ENCODE data around the gene CDC40.
"Not testable (repeated sequence)": the region's sequence is repeated elsewhere in the genome, so short reads cannot be mapped to it uniquely, and the experiment has no call there.

The CDC40 gene

DNA sequence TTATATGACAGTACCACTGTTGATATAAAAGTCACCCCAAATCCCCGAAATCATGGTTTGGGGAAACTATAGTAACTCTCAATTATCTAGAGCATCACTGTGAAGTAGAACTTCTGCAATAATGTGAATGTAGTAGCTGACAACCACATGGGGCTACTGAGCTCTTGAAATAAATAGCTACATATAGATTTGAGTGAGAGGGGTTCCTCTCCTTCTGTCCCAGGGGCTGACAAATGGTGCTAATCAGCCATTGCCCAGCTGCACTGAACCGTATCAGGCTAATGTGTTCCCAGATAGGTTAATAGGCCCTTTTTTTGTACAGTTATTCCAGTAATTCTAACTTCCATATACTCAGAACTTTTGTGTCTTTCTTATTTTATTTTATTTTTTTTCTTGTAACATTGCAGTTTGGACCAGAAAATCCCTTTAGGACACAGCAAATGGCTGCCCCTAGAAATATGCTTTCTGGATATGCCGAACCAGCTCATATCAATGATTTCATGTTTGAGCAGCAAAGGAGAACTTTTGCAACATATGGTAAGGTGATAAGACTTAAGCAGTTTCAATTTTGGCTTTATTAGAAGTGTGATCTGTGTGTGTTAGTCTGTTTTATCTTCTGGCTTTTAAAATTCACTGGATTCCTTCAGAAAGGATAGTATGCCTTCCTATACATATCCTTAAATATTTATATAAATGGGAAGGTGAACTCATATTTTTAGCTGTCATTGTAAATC lies 21.1 kb downstream of the CDC40 start:
- no peak for DNase-seq

DNA sequence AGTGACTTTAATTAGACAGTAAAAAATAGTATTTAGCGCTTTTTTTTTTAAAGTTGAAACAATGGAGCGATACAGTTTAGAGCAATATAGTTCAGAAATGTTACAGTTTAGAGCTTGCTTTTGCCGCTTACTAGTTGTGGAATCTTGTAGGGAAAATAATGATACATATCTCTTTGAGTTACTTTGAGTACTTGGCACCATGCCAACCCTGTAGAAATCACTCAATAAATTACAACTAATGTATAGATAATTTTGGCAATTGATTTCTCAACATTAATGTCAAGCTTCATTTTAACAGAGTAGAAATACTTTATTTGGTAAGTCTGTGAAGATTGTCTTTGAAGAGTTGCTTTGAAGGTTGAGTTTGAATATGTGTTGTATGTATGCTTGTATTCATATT lies 27.4 kb downstream of the CDC40 start:
- DNase-seq, result no peak

DNA sequence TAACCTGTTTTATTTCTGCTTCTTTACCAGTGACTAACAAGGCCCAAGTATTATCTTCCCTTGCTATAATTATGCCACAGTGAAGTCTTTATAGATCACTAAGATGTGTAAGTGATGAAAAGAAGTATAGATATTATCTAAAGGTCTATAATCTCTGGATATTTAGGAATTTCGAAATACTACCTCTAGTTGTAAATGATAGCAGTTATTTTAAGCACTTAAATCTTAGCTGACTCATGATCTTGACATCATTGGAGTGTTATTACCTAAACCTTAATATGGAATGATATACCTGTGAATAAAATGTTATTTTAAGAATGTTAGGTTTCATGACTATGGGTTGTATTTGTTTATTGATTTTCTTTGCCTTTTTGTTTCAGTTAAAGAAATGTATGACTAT lies 31.5 kb downstream of the CDC40 start:
- DNase-seq, result no peak

DNA sequence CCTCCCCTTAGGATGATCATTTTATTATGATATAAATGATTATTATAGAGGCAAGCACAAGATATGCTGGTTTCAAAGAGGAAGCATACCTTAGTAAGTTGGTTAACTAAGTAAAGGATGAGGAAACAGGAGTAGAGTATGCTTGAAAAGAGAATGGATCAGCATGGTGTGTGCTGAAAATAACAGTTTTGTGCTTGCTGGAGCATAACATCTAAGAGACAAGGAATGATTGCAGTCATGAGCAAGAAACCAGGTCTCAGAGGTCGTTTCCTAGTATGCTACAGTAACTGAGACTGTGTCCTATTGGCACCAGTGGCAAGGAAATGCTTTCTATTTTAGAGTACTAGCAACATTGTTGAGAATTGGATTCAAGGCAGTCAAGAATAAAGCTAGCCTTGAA lies 34.1 kb downstream of the CDC40 start:
- DNase-seq, result no peak

DNA sequence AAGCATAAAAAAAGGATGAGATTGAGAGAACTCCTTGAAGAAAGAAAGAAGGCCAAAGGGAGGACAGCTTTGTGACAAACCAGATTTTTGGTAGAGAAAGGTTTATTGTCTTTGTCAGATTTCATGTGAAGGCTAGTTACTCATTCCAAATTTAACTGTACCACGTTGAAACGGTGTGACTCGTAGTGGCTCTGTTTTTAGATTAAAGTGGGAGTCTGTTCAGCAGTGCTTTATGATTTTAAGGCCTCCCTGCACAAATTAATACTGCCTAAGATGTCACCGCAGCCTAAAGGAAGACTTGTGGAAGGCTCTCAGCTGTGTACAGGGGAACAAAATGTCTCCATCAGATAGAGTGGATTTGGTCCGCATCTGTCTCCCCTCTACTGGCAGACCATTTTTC lies 35.9 kb downstream of the CDC40 start:
- no peak for DNase-seq

DNA sequence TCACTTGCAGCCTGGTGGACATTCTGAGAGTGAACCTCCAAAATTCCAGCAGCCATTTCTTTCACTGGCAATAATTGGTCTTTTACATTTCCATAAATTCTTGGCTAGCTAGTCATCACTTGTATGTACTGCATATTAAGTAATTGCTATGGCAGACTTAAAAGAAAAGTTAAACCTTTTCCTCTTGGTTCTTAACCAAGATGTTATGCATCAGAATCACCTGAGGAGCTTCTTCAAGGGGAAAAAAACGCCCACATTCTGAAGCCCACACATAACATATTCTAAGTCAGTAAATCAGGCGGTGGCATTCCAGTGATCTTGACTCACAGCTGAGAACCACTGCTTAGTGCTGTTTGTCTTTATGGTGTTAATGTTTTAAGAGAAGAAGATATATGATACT lies 37.0 kb downstream of the CDC40 start:
- DNase-seq, result no peak

DNA sequence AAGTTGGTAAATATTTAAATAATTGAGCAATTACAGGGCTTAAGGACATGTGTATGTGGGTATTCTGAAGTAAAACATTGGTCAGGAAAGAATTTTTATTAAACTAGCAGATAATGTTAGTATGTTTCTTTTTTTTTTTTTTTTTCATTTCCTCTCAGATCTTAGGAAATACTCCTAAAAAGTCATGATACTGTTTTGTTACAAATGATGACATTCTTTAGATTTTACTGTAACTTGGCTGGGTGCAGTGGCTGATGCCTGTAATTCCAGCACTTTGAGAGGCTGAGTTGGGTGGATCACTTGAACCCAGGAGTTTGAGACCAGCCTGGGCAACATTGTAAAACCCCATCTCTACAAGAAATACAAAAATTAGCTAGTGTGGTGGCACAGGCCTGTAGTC lies 41.5 kb downstream of the CDC40 start:
- DNase-seq, result no peak

DNA sequence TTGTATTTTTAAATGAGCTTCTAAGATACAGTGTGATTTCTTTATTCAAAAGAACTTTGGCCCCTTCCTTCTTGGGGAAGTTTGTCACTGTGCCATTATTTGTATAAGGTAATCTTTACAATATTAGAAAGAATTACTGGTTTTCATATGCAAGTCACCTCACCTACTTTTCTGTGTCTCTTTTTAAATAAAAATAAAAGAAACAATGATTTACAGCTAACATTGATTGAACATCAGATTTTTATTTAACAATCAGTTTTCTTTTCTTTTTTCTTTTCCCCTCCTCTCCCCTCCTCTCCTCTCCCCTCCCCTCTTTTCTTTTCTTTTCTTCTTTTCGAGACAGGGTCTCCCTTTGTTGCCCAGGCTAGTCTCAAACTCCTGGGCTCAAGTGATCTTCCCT lies 46.0 kb downstream of the CDC40 start:
- DNase-seq, result no peak

DNA sequence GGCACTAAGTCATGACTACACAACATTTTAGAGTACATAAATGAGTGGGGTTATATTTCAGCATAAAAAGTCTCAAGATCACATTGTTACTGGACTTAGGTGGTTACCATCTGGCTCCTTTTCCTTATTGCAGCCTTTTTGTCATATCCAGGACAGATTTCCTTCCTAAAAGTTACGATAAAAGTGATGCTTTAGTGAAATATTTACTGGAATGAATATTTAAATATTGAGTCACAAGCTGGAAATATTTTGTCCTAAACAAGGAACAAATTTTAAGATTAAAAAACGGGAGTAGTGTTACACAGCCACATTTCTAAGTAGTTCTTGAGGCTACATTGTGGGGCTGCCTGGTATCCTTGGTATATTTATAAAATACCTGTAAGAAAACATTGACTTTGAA lies 52.2 kb downstream of the CDC40 start:
- no peak for DNase-seq

DNA sequence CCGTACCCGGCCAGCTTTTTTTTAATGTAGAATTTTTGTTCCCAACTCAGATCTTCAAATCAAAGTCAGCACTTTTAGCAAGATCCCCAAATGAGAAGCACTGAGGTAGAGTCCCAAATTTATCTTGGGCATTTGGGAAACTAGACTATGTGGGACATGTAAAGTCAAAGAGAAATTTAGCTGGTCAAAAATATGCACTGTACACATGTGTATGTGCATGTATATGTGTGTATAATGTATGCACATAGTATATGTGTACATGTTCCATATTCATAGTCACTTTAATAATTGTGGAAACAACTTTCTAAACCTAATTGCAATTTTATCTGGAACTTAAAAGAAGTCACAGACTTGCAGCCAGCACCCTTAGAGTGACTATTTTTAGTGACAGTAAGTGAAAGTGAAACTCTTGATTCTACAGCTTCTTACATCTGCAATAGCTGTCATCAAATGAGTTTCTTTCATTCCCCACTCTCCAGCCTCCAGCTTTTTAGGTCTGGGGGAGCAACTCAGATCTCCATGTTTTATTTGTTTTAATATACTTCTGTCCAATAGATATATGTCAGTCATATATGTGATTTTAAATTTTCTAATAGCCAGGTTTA lies 53.6 kb downstream of the CDC40 start:
- DNase-seq, result no peak

DNA sequence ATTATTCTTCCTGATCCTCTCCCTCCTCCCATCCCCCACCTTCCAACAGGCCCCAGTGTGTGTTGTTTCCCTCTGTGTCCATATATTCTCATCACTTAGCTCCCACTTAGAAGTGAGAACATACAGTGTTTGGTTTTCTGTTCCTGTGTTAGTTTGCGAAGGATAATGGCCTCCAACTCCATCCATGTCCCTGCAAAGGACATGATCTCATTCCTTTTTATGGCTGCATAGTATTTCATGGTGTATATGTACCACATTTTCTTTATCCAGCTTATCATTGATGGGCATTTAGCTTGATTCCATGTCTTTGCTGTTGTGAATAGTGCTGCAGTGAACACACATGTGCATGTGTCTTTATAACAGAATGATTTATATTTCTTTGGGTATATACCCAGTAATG lies 55.8 kb downstream of the CDC40 start:
- not testable (repeated sequence) for DNase-seq

DNA sequence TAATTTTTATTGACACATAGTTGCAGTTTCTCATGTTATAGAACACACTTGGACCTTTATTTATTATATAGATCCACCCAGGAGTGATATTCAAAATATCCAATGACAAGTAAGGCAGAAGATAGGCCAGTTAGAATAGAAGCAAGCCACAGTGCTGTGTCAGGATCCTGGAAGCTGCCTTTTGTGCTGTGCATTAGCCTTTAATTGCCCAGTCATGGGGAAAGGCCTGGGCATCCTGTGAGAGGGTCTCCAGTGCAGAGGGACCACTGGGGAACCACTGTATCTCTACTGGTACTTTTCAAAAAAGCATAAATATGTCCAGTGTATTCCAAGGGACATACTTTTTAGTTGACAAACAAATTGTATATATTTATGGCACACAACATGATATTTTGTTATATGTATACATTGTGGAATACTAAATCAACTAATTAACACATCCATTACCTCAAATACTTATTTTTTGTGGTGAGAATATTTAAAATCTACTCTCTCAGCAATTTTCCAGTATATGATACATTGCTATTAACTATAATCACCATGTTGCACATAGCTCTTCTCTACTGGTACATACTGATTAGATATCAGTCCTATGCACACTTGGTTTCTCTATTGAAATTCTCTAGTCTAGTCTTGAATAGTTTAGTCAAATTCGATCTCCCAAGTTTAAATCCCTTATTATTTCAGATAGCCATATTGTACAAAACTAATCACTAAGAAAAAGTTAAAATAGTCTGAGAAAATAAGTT lies 59.5 kb downstream of the CDC40 start:
- no peak for DNase-seq

DNA sequence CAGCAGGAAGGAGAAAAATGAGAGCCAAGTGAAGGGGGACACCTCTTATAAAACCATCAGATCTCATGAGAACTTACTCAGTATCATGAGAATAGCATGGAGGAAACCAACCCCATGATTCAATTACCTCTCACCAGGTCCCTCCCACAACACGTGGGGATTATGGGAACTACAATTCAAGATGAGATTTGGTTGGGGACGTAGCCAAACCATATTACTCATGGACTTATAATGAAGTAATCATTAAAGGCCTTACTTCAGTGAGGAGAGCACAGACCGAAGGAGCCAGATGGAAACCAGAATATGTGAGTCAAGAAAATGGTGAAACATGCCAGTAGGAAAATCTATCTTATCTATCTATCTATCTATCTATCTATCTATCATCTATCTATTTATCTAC lies 64.4 kb downstream of the CDC40 start:
- not testable (repeated sequence) for DNase-seq

DNA sequence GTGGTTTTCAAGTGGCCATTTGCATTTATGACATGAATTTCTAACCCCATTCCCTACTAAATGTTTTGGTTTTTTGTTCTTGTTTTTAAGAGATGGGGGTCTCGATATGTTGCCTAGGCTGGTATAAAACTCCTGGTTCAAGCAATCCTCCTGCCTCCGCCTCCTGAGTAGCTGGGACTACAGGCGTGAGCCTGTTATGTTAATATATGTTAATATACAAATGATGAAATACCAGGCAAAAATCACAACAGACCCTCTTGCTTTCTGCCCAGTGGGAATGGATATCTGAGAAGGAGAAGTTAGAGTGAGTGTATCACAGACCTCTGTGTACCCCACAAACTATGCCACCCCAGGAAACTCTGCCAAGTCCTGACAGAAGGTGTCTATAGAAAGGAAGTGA lies 66.2 kb downstream of the CDC40 start:
- no peak for DNase-seq

DNA sequence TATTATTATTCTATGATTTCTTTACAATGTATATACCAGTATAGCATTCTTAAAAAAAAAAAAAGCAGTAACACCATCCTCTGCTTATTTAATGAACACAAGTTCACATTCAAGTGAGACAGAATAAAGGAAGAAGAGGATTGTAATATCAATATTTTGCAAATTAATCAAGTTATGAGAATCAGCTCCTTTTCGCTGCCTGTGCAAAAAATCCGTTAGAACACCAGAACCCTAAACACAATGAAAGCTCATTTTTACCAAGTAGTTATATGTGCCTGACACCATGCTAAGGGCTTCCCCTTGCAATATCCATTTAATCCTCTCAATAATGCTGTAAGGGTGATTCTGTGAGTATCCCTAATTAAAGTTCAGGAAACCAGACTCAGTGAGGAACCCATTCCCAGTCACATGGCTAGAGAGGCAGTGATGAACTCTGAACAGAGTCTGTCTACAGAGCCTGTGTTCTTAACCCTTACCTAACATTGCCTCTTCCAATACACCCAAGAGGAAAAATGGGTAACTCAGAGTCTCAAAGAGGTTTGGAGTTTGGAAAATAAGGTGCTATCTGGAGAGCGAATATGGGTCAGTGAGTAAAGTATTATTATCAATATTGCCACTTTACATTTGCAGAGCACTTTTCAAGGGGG lies 66.8 kb downstream of the CDC40 start:
- no peak for DNase-seq

DNA sequence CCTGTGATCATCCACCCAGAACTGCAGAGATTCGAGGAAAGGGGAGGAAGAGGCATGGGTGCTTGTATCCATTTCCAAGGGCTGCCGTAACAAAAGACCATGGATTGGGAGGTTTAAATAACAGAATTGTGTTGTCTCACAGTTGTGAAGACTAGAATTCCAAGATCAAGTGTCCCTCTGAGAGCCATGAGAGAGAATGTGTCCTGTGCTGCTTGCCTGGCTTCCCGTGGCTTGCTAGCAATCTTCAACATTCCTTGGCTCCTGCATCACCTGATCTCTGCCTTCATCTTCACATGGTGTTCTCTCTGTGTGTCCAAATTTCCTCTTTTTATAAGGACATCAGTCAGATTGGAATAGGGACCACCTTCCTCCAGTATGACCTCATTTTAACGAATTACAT lies 69.8 kb downstream of the CDC40 start:
- no peak for DNase-seq

DNA sequence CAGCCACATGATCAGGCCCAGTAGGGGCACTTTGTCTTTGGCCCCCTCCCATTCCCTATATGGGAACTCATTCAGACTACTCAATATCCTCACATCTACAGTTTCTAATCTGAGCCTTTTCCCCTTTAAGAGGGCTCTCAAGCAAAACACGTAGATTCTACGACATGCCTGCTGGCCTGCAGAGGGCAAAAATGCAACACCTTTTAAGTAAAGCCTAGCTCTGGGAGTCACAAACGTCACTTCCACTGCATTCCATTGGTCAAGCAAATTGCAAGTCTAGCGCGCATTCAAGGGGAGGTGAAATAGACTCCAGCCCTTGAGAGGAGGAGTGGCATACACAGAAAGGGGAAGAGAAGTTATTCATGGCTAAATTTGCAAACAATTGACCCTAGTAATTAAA lies 70.6 kb downstream of the CDC40 start:
- no peak for DNase-seq

DNA sequence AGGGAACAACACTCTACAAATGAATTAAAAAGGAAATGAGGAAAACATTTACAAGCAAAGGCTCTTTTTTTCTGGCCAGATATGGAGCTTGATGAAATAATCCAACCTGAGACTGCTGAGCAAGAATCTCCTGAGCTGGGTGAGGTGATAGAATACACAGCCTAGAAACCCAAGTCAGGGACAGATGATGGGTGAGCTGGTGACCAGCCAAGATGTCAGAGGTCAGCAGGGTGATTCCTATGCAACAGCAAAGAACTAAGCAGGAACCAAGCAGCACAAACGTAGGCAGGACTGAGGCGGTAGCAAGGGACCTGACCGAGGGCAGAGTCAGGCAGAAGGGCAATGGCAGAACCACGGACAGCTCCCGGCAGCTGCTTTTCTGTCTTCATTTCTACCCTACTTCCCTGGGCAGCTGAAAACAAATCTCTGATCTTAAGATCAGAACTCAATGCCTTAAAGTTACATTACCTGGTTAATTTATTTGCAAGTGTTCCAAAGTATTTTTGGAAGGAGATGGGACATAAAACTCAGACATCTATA lies 75.1 kb downstream of the CDC40 start:
- no peak for DNase-seq

DNA sequence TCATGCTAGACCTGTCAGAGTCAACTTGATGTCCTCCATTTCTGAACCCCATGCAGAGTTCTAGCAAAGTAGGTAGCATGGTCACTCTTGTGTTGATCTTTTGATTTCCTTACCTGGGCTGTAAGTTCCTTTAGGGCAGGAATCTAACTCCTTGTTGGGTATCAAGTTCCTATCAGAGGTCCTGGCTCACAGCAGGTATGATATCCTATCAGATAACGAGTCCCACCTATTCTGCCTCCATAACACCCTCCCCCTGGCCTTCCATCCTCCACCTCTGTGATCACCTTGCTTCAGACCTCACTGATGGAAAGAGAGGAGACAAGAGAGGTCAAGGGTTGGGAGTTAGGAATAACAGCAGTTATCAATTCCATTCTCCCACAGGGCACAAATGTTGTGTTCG lies 76.1 kb downstream of the CDC40 start:
- DNase-seq, result no peak

DNA sequence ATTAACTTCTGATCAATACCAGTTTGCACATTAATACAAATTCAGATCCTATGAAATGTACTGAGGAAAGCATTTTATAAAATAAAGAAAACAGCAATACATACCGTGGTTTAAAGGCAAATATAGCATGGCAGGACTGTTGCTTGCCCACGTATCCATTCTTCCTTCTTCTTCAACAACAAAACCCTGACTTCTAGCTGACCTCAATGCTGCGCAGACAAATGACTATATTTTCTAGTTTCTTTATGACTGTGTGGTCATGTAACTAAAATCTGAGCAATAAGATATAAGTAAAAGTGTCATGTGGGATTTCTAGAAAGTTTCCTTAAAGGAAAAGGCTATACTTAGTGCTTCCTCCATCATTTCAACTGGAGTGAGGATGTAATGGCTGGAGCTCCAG lies 85.0 kb downstream of the CDC40 start:
- DNase-seq, result no peak

DNA sequence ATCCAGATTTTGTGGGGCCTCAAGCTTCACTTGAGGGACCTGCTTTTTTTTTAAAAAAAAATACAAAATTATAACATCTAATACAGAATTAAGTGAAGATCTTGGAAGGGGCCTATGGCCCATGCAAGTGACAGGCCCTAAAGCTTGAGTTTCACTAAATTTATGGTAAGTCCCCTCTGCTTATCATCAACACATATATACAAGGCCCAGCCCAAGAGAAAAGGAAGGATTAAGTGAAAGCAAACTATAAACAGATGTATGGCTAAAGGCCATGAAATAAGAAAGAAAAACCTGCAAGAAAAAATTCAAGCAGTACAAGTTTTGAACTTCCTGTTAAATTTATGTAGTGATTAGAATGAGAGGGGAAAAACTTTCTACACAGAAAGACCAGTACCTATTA lies 86.8 kb downstream of the CDC40 start:
- DNase-seq, result no peak

DNA sequence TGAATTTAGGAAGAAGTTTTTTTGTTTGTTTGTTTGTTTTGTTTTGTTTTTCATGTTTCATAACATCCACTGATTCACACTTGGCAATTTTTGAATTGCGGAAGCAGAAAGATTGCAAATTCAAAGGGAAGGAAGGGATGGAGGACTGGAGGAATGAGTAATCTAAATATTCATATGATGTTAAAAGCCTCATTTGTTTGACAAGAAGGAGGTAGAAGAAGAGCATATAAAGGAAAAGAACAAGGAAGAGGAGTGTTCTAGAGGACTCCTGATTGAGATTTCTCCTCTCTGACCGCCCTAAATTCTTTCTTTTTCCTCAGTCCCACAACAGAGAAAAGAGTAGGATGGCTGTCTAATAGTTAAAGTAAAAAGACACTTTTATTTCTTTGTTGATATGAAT lies 89.4 kb downstream of the CDC40 start:
- DNase-seq, result no peak

DNA sequence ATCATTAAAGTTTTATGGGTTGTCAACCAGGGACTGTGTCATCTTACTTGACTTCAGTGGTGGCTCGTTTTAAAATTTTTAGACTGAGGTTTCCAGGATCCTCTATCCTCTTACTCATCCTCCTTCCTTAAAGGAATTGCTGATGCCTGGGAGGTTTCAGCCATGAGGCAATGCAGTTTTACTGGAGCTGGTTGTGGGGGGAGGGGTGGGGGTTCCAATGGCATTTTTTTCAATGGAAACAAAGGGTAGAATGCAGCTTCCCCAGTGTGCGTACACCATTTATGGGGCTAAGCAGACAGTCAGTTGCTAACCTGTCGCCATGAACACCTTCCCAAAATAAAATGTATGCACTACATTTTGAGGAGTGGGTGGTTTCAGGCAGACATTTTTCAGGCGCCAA lies 89.9 kb downstream of the CDC40 start:
- DNase-seq, result no peak

DNA sequence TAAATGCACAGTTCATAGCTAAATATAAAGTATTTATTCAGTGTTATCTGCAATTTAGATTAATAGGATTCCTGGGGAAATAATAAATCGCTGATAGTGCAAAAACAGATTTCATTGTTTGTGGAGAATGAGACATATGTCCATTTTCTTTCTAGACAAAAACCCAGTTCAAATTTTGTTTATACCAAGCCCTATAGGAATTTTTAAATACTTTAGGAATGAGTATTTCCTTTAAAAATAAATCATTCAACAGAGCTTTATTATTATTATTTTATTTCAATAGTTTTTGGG lies 91.5 kb downstream of the CDC40 start:
- DNase-seq, result no peak
